ENCODE data around the gene KRTAP3-3. TPM values are rescaled to one million over a fixed set of nuclear protein-coding genes. Genes with fewer than 3 reads are reported as not detected.

The KRTAP3-3 gene
- total and polyA plus RNA-seq, 2 experiments from 2014 or later = not detected

DNA sequence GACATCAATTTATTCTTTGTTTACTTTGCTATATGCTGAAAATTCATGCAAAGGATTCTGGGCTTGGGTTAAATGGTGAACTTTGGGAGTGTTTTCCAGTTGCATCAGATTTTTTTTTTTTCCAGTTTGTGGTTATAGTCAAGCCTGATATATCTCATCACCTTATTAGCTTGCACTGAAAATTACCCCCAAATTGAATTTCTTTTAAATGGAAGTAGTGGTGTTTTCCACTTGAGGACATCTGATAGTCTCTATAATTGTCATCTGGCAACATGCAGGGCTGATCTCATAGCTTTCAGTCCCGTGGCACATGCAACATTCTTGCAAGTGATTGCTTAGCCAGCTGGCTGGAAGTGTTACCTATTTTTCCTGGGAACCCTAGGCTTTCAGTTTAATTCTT lies 19.6 kb upstream of the KRTAP3-3 start:
- H3K4me3 Mint-ChIP-seq = no peak overlapping the region
- H3K9me3 Mint-ChIP-seq = no peaks in the 10 kb centered on the region
- Histone ChIP-seq H3K79me2 (replicated peaks; ENCODE audit: insufficient read depth) (no peaks in the 10 kb centered on the region), H3F3A (replicated peaks; ENCODE audit: low read depth) (no peaks in the 10 kb centered on the region), H3K4me2 (no peak overlapping the region), H3K27me3 (ENCODE audit: insufficient read depth) (no peaks in the 10 kb centered on the region), H3K4me1 (ENCODE audit: insufficient read depth) (peaks cover 13% of the 10 kb centered on the region), H3K4me3 (no peak overlapping the region), H4K20me1 (replicated peaks; ENCODE audit: insufficient read depth) (no peaks in the 10 kb centered on the region), H3K27ac (ENCODE audit: low read depth) (no peak overlapping the region), H3K9me2 (ENCODE audit: insufficient read depth) (no peaks in the 10 kb centered on the region; the same call in 1 of the 2 replicates), H2AFZ (no peak overlapping the region), H3K36me3 (ENCODE audit: insufficient read depth) (no peaks in the 10 kb centered on the region)
- H3K36me3 Mint-ChIP-seq (ENCODE audit: low read depth) = no peaks in the 10 kb centered on the region
- peaks cover 10% of the 10 kb centered on the region; the same call in 2 of the 3 replicates for H3K4me1 Mint-ChIP-seq
- TF ChIP-seq REST (IDR thresholded peaks at IDR 0.05; ENCODE audit: unreplicated experiment) (no peak), EZH2 (IDR thresholded peaks at IDR 0.05; ENCODE audit: low read depth, unreplicated experiment) (no peak), ETS1 (IDR thresholded peaks at IDR 0.05) (no peak)
- peaks cover under 1% of the 10 kb centered on the region for H3K27me3 Mint-ChIP-seq (ENCODE audit: insufficient read depth, low read depth, poor library complexity)
- no peak for ATAC-seq
- H3K27ac Mint-ChIP-seq = no peak overlapping the region
- no peak for DNase-seq (ENCODE audit: low spot score)

DNA sequence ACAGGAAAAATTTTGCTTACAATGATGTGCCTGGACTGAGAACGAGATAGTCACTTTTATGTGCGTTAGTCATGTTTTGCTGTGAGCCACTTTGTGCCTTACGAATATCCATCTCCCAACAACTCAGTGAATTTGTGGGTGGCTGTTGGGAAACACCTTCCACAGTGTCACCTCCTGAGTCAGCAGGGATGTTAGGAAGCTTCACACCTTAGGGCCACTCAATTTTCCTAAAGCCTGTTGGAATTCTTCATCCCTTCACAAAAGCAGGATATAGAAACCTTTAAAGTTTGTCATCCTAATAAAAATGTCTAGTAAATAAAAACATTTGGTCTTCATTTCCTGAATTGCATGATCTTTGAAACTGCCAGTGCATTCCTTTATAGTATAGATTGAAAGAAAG lies 19.2 kb upstream of the KRTAP3-3 start:
- H3K27me3 Mint-ChIP-seq (ENCODE audit: insufficient read depth, low read depth, poor library complexity) = peaks cover 1% of the 10 kb centered on the region
- TF ChIP-seq REST (IDR thresholded peaks at IDR 0.05; ENCODE audit: unreplicated experiment) (no peak), STAT1 (IDR thresholded peaks at IDR 0.05; ENCODE audit: unreplicated experiment) (no peak), ZNF331 (CRISPR knock-in tag; IDR thresholded peaks at IDR 0.05; ENCODE audit: low read depth) (no peak), JUNB (IDR thresholded peaks at IDR 0.05; ENCODE audit: unreplicated experiment) (no peak), ETS1 (IDR thresholded peaks at IDR 0.05) (no peak), POLR2AphosphoS5 (IDR thresholded peaks at IDR 0.05; ENCODE audit: low read depth) (no peak), EZH2phosphoT487 (IDR thresholded peaks at IDR 0.05; ENCODE audit: unreplicated experiment) (no peak)

More for the DNA sequence above, 19.2 kb upstream of the KRTAP3-3 start:
- Histone ChIP-seq H3K79me2 (replicated peaks; ENCODE audit: insufficient read depth) (no peaks in the 10 kb centered on the region), H3K27me3 (ENCODE audit: insufficient read depth) (no peaks in the 10 kb centered on the region), H4K20me1 (replicated peaks; ENCODE audit: insufficient read depth) (no peaks in the 10 kb centered on the region), H2AFZ (no peak overlapping the region; the same call in 1 of the 2 replicates), H3F3A (replicated peaks; ENCODE audit: low read depth) (no peaks in the 10 kb centered on the region), H3K36me3 (ENCODE audit: insufficient read depth) (no peaks in the 10 kb centered on the region), H3K4me2 (no peak overlapping the region), H3K4me3 (no peak overlapping the region), H3K9me2 (ENCODE audit: insufficient read depth) (no peaks in the 10 kb centered on the region; the same call in 1 of the 2 replicates), H3K4me1 (ENCODE audit: insufficient read depth) (peaks cover 14% of the 10 kb centered on the region), H3K27ac (ENCODE audit: low read depth) (no peak overlapping the region)
- Mint-ChIP-seq H3K36me3 (ENCODE audit: low read depth) (no peaks in the 10 kb centered on the region), H3K27ac (no peak overlapping the region), H3K4me3 (no peak overlapping the region), H3K9me3 (no peaks in the 10 kb centered on the region), H3K4me1 (peaks cover 10% of the 10 kb centered on the region; the same call in 2 of the 3 replicates)
- DNase-seq (ENCODE audit: low spot score) = no peak
- ATAC-seq = no peak
